A549 (cell line): ENCODE results near the gene TPPP3.

Experiments
- GATA3 ChIP-seq: IDR thresholded peaks from 2 replicates; pipeline ENCODE4 v1.6.1; 2012; ENCODE audit warnings: borderline replicate concordance
- JUNB ChIP-seq: fragments of >200 bp; sonication (Bioruptor Twin); formaldehyde crosslinking; IDR thresholded peaks from 2 replicates; pipeline ENCODE4 v1.6.1; 2016
- POLR2A ChIP-seq: IDR thresholded peaks from 2 replicates; pipeline ENCODE4 v1.6.1; 2012; ENCODE audit warnings: mild to moderate bottlenecking, low read length
- TF ChIP-seq, protein P1 (sequence below): fragments of >200 bp; sonication (Bioruptor Twin); formaldehyde crosslinking; IDR thresholded peaks from 3 replicates; pipeline ENCODE4 v1.5.1; 2016
- TF ChIP-seq, protein P2 (sequence below): fragments of 450-650 bp; IDR thresholded peaks from 2 replicates; pipeline ENCODE4 v1.6.1; 2014; ENCODE audit warnings: antibody characterized with exemption
- TF ChIP-seq, protein P3 (sequence below): fragments of >200 bp; sonication (Bioruptor Twin); formaldehyde crosslinking; IDR thresholded peaks from 3 replicates; pipeline ENCODE4 v1.6.1; 2016
- TF ChIP-seq, protein P4 (sequence below): IDR thresholded peaks from 2 replicates; pipeline ENCODE4 v1.6.1; 2012

DNA sequence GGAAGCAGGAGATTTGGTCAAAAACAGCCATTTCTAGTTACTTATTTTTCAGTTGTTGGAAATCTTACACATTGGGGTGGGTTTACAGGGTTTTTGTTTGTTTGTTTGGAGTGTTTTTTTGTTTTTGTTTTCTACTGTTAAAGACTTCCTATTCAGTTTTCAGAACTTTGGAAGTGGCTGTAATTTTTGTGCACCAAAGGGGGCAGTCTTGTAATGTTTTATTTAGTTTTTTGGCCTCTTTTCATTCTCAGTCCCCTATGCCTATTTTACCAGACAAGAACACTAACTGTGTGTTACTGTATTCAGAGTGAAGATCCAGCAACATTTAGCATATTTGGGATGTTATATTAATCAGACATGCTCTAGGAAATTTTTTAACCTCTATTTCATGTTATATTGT is 20.6 kb downstream of the TPPP3 start:
- TF ChIP-seq, protein P1, sequence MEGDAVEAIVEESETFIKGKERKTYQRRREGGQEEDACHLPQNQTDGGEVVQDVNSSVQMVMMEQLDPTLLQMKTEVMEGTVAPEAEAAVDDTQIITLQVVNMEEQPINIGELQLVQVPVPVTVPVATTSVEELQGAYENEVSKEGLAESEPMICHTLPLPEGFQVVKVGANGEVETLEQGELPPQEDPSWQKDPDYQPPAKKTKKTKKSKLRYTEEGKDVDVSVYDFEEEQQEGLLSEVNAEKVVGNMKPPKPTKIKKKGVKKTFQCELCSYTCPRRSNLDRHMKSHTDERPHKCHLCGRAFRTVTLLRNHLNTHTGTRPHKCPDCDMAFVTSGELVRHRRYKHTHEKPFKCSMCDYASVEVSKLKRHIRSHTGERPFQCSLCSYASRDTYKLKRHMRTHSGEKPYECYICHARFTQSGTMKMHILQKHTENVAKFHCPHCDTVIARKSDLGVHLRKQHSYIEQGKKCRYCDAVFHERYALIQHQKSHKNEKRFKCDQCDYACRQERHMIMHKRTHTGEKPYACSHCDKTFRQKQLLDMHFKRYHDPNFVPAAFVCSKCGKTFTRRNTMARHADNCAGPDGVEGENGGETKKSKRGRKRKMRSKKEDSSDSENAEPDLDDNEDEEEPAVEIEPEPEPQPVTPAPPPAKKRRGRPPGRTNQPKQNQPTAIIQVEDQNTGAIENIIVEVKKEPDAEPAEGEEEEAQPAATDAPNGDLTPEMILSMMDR = peak; percentile 44
- TF ChIP-seq, protein P2, sequence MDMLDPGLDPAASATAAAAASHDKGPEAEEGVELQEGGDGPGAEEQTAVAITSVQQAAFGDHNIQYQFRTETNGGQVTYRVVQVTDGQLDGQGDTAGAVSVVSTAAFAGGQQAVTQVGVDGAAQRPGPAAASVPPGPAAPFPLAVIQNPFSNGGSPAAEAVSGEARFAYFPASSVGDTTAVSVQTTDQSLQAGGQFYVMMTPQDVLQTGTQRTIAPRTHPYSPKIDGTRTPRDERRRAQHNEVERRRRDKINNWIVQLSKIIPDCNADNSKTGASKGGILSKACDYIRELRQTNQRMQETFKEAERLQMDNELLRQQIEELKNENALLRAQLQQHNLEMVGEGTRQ = no peak
- TF ChIP-seq GATA3 (no peak), POLR2A (no peak), JUNB (no peak)
- TF ChIP-seq, protein P3, sequence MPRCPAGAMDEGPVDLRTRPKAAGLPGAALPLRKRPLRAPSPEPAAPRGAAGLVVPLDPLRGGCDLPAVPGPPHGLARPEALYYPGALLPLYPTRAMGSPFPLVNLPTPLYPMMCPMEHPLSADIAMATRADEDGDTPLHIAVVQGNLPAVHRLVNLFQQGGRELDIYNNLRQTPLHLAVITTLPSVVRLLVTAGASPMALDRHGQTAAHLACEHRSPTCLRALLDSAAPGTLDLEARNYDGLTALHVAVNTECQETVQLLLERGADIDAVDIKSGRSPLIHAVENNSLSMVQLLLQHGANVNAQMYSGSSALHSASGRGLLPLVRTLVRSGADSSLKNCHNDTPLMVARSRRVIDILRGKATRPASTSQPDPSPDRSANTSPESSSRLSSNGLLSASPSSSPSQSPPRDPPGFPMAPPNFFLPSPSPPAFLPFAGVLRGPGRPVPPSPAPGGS = no peak
- TF ChIP-seq, protein P4, sequence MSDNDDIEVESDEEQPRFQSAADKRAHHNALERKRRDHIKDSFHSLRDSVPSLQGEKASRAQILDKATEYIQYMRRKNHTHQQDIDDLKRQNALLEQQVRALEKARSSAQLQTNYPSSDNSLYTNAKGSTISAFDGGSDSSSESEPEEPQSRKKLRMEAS = no peak
